ENCODE results near the gene WDR86. TPM values are rescaled to one million over a fixed set of nuclear protein-coding genes. Genes with fewer than 3 reads are reported as not detected.

Gene WDR86
- total and polyA plus RNA-seq, 2 of the 4 experiments (the other 2 are of a cell fraction): not detected

DNA sequence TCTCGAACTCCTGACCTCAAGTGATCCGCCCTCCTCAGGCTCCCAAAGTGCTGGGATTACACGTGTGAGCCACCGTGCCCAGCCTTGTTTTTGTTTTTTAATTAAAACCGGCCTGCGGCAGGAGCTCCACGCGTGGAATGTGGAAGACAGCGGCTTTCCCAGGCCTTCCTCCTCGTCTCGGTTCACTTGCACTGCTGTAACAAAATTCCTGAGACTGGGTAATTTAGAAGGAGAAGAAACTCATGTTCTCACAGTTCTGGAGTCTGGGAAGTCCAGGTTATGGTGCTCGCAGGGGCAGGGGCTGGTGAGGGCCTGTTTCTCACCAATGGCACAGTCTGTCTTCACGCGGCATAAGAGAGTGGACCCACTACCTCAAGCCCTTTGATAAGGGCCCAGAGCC, 44.5 kb upstream of the WDR86 start:
- Histone ChIP-seq H3K18ac (ENCODE audit: low read depth, low read length) (no peak overlapping the region), H4K8ac (ENCODE audit: low read depth in 2 of 2, low read length in 2 of 2) (no peak overlapping the region), H2AK9ac (replicated peaks; ENCODE audit: low read depth, low read length, poor library complexity) (no peak overlapping the region), H3K79me1 (ENCODE audit: low read depth in 1 of 2, low read length in 2 of 2) (no peaks in the 10 kb centered on the region), H3K4me3 (ENCODE audit: insufficient read depth, low read depth, low read length) (no peak overlapping the region), H2BK5ac (ENCODE audit: low read depth, low read length, poor library complexity, severe bottlenecking) (no peak overlapping the region), H3K56ac (ENCODE audit: extremely low read depth, insufficient read depth, low read length) (no peak overlapping the region), H3K36me3 (ENCODE audit: control insufficient read depth, insufficient read depth, low read length) (no peaks in the 10 kb centered on the region), H4K20me1 (ENCODE audit: insufficient read depth, low read length) (no peaks in the 10 kb centered on the region), H3K9me1 (ENCODE audit: insufficient read depth, low read length) (peaks cover 4% of the 10 kb centered on the region; the same call in 1 of the 2 replicates), H3K9me3 (ENCODE audit: control insufficient read depth, insufficient read depth, low read length) (no peaks in the 10 kb centered on the region), H3K4ac (ENCODE audit: low read depth, low read length) (no peak overlapping the region), H3K9ac (ENCODE audit: low read depth, low read length) (no peak overlapping the region), H2BK120ac (ENCODE audit: low read depth, low read length) (no peak overlapping the region), H2AFZ (replicated peaks; ENCODE audit: low read length, poor library complexity) (no peak overlapping the region), H3K14ac (replicated peaks; ENCODE audit: low read depth, low read length) (no peak overlapping the region), H3K27ac (ENCODE audit: insufficient read depth, low read length) (no peak overlapping the region), H2AK5ac (ENCODE audit: low read depth, low read length) (no peak overlapping the region), H4K5ac (ENCODE audit: low read depth, low read length) (no peak overlapping the region), H2BK15ac (ENCODE audit: low read depth, low read length) (no peak overlapping the region), H3K4me2 (ENCODE audit: low read depth, low read length) (no peak overlapping the region), H3K23ac (ENCODE audit: low read depth, low read length) (no peak overlapping the region), H3K4me1 (ENCODE audit: control insufficient read depth, insufficient read depth, low read length) (peaks cover under 1% of the 10 kb centered on the region), H3K27me3 (ENCODE audit: control insufficient read depth, insufficient read depth, low read length) (no peaks in the 10 kb centered on the region; the same call in 1 of the 2 replicates), H4K91ac (ENCODE audit: insufficient read depth, low read depth, low read length) (no peak overlapping the region), H2BK20ac (ENCODE audit: low read depth, low read length) (no peak overlapping the region)
- WGBS, 2 experiments (ENCODE audit: extremely low coverage in 2 of 2, insufficient read length in 1 of 2): 85% methylated on average over 5 of the region's 14 CpGs; no CpG with 5 or more reads in 1 of the 2 experiments
- no peak for TF ChIP-seq CHD1 (IDR thresholded peaks at IDR 0.05; ENCODE audit: low read depth, low read length)
- TF ChIP-seq, protein P1, sequence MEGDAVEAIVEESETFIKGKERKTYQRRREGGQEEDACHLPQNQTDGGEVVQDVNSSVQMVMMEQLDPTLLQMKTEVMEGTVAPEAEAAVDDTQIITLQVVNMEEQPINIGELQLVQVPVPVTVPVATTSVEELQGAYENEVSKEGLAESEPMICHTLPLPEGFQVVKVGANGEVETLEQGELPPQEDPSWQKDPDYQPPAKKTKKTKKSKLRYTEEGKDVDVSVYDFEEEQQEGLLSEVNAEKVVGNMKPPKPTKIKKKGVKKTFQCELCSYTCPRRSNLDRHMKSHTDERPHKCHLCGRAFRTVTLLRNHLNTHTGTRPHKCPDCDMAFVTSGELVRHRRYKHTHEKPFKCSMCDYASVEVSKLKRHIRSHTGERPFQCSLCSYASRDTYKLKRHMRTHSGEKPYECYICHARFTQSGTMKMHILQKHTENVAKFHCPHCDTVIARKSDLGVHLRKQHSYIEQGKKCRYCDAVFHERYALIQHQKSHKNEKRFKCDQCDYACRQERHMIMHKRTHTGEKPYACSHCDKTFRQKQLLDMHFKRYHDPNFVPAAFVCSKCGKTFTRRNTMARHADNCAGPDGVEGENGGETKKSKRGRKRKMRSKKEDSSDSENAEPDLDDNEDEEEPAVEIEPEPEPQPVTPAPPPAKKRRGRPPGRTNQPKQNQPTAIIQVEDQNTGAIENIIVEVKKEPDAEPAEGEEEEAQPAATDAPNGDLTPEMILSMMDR (conservative IDR thresholded peaks at IDR 0.05; ENCODE audit: low read depth, low read length): no peak
- intact Hi-C loops (cut with micrococcal nuclease) (no loop called here), in situ Hi-C loops (cut with MboI; ENCODE audit: low sequenced_read_pairs) (loop anchor here (25.0 kb wide), 1 partner anchor 308 kb away; no protein-coding TSS in a partner anchor), dilution Hi-C loops (cut with HindIII; ENCODE audit: low sequenced_read_pairs, unreplicated experiment) (no loop called here)
- ChIA-PET CTCF (no interaction called here), POLR2A (ENCODE audit: unreplicated experiment) (no interaction called here)
- DNase-seq (no peak), ATAC-seq (ENCODE audit: low read depth) (no peak)
- BruUV-seq (replicated peaks): no TSS peak
